Transverse colon (tissue), 4 donors: ENCODE data around the gene TGM3. TPM values are rescaled to one million over a fixed set of nuclear protein-coding genes. Genes with fewer than 3 reads are reported as not detected.

Source experiments
- DNase-seq: peaks from one replicate; pipeline ENCODE4 v3.0.0-alpha.2; 2019
- H3K27ac ChIP-seq, 4 donors: fragments of 200-600 bp; sonication (generic); 2 replicates each; pipeline ENCODE4 v1.5.1; 2016 to 2018; ENCODE audit warnings: inconsistent platforms in 4 of 4
- H3K27me3 ChIP-seq: fragments of 200-600 bp; sonication (generic); 2 replicates; pipeline ENCODE4 v1.5.1; 2017; ENCODE audit warnings: inconsistent platforms
- H3K36me3 ChIP-seq, 4 donors: fragments of 200-600 bp; sonication (generic); 2 replicates each; pipeline ENCODE4 v1.5.1; 2017 to 2019; ENCODE audit warnings: inconsistent platforms in 4 of 4
- H3K4me1 ChIP-seq, 4 donors: fragments of 200-600 bp; sonication (generic); 2 replicates each; pipeline ENCODE4 v1.5.1; 2017 to 2020; ENCODE audit warnings: inconsistent platforms in 4 of 4
- H3K4me3 ChIP-seq, 4 donors: fragments of 200-600 bp; sonication (generic); 1 replicate in 1 of 4; 2 replicates in 3 of 4; pipeline versions ENCODE4 v1.5.1 to v1.6.1; 2017 to 2019; ENCODE audit warnings: inconsistent platforms in 4 of 4
- H3K9me3 ChIP-seq, 2 donors: fragments of 200-600 bp; sonication (generic); 2 replicates each; pipeline ENCODE4 v1.5.1; 2017 to 2019; ENCODE audit warnings: inconsistent platforms in 2 of 2
- EP300 ChIP-seq: sonication (generic); formaldehyde crosslinking; IDR thresholded peaks from one replicate; pipeline ENCODE4 v1.6.1; 2017; ENCODE audit warnings: antibody characterized with exemption, low read depth
- POLR2A ChIP-seq: fragments of 450-650 bp; IDR thresholded peaks from one replicate; pipeline ENCODE4 v1.6.1; 2016; ENCODE audit warnings: antibody characterized with exemption, mild to moderate bottlenecking, moderate library complexity
- POLR2AphosphoS5 ChIP-seq, 3 donors: sonication (generic); formaldehyde crosslinking; IDR thresholded peaks; one replicate each; pipeline ENCODE4 v1.6.1; 2016; ENCODE audit warnings: antibody characterized with exemption in 3 of 3
- WGBS, 2 donors: methylation state at CpG; one replicate each; pipeline ENCODE4 v1.1.5; 2018; ENCODE audit warnings: low coverage in 1 of 2; 5-methylcytosine and 5-hydroxymethylcytosine counted together
- in situ Hi-C, 4 donors: fragments of 200-750 bp; cut with MboI; loops; one replicate each; pipeline versions ENCODE4 v1.15.0 to v1.15.1; 2017; ENCODE audit warnings: low sequenced_read_pairs in 3 of 4, low pct_ligation_motif_present in 1 of 4, low pct_unique_long_range_greater_than_20kb in 1 of 4
- intact Hi-C: fragments of 100-400 bp; cut with DNase I; formaldehyde crosslinking; loops from one replicate; pipeline ENCODE4 v1.15.1; 2023; ENCODE audit warnings: low total_unique reads
- total RNA-seq, 4 donors: library from RNA; depleted of rRNA; stranded (reverse); fragments of >200 nt; gene quantifications; one replicate each; pipeline ENCODE4 v1.1.0, GENCODE V29; 2016
- TF ChIP-seq, protein P1 (sequence below), 5 experiments: fragments of 200-600 bp in 3 of 5; fragments of 450-650 bp in 2 of 5; sonication (generic) in 3 of 5; IDR thresholded peaks; 1 replicate in 2 of 5; 2 replicates in 3 of 5; pipeline ENCODE4 v1.5.1; 2016 to 2017; ENCODE audit warnings: antibody characterized with exemption in 5 of 5, inconsistent platforms in 3 of 5, mild to moderate bottlenecking in 2 of 5, moderate library complexity in 1 of 5

TGM3 gene
- total RNA-seq, 4 donors from 2014 or later = 0.14 TPM; not detected in 3

DNA sequence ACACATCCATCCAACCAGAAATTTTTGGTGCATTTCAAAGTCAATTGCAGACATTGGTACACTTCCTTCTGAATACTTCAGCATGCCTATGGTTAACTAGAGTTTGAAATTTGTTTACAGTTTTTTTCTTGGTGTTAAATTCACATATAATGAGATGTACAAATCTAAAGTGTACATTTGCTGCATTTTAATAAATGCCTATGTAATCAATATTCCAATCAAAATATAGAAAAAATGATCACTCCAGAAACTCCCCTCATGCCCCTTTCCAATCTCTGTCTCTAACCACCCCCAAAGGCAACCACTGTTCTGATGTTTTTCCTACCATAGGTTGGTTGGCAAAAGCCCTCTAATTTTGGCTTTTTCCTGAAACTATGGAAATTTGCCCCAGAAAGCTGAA, 77.3 kb downstream of the TGM3 start:
- Histone ChIP-seq H3K27me3 (peaks cover 13% of the 10 kb centered on the region), H3K4me3 (no peak overlapping the region), H3K4me1 (no peaks in the 10 kb centered on the region), H3K27ac (no peak overlapping the region), H3K9me3 (peaks cover 3 to 4% of the 10 kb centered on the region in 2 donors), H3K36me3 (no peaks in the 10 kb centered on the region)
- TF ChIP-seq, protein P1, sequence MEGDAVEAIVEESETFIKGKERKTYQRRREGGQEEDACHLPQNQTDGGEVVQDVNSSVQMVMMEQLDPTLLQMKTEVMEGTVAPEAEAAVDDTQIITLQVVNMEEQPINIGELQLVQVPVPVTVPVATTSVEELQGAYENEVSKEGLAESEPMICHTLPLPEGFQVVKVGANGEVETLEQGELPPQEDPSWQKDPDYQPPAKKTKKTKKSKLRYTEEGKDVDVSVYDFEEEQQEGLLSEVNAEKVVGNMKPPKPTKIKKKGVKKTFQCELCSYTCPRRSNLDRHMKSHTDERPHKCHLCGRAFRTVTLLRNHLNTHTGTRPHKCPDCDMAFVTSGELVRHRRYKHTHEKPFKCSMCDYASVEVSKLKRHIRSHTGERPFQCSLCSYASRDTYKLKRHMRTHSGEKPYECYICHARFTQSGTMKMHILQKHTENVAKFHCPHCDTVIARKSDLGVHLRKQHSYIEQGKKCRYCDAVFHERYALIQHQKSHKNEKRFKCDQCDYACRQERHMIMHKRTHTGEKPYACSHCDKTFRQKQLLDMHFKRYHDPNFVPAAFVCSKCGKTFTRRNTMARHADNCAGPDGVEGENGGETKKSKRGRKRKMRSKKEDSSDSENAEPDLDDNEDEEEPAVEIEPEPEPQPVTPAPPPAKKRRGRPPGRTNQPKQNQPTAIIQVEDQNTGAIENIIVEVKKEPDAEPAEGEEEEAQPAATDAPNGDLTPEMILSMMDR (IDR thresholded peaks at IDR 0.05) = no peak
- intact Hi-C loops = no loop called here
- in situ Hi-C loops = no loop called here
- DNase-seq = no peak

DNA sequence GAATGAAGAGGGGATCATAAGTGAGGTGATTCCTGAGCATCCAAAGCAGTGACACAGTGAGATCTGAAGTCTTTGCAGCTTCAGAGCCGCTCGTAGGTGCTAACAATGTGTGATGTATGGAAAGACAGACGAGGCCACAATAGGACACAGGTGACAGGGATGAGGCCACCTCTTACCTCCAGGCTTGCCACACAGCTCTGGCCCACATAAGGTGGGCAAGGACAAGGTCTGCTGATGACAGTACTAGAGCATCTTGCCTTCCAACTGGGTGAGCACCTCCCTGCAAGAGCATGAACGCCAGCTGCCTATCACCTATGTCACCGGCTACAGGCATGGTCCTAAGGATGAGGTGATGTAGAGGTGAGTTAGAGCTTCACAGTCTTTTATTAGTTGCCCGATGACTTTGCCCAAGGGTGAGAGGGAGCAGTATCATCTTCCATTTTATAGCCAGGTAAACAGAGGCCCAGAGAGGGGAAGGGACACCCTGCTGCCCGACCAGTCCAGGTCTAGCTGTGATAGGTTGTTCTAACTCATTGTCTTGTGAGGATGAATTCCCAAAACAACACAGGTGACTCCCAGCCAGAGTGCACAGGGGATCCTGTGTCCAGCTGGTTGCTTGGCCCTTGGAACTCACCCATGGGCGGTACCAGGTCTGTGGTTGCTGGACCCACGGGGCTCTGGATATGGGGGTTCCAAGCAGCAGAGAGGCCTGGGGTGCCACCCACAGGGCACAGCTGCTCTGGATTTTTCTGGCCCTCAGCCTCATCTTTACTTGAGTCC, 78.7 kb downstream of the TGM3 start:
- Histone ChIP-seq H3K27ac (no peak overlapping the region), H3K27me3 (peaks cover 13% of the 10 kb centered on the region), H3K4me3 (no peak overlapping the region), H3K4me1 (no peaks in the 10 kb centered on the region), H3K9me3 (no peaks in the 10 kb centered on the region), H3K36me3 (no peaks in the 10 kb centered on the region)
- DNase-seq = no peak
- in situ Hi-C loops (no loop called here), intact Hi-C loops (no loop called here)
- no peak for TF ChIP-seq EP300
- no peak for TF ChIP-seq POLR2AphosphoS5 (IDR thresholded peaks at IDR 0.05)
- TF ChIP-seq, protein P1 (IDR thresholded peaks at IDR 0.05) = no peak
- TF ChIP-seq POLR2A = no peak
- 76 to 100% methylated on average over 1 to 9 of the region's 9 CpGs for WGBS, 2 donors

DNA sequence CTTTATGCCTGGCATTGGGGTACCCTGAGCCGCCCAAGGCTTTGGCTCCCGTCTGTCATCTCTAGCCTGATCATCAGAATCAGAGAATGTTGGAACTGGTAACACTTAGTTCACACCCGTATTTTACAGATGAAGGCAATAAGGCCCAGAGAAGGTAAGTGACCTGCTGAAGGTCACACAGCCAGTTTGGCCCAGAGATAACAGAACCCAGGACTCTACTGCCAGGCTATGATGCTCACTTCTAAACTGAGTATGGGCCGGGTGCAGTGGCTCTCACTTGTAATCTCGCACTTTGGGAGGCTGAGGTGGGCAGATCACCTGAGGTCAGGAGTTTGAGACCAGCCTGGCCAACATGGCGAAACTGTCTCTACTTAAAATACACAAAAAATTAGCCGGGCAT, 83.1 kb downstream of the TGM3 start:
- H3K4me1 ChIP-seq = no peaks in the 10 kb centered on the region
- H3K27ac ChIP-seq = no peak overlapping the region
- DNase-seq = no peak
- in situ Hi-C loops (no loop called here), intact Hi-C loops (no loop called here)
- H3K27me3 ChIP-seq = no peaks in the 10 kb centered on the region
- TF ChIP-seq POLR2AphosphoS5 (IDR thresholded peaks at IDR 0.05) (no peak), EP300 (no peak), POLR2A (no peak)
- TF ChIP-seq, protein P1 (IDR thresholded peaks at IDR 0.05) = no peak
- no peaks in the 10 kb centered on the region for H3K9me3 ChIP-seq
- 88 to 100% methylated on average over 3 to 7 of the region's 7 CpGs for WGBS, 2 donors
- H3K36me3 ChIP-seq = no peaks in the 10 kb centered on the region
- no peak overlapping the region for H3K4me3 ChIP-seq

DNA sequence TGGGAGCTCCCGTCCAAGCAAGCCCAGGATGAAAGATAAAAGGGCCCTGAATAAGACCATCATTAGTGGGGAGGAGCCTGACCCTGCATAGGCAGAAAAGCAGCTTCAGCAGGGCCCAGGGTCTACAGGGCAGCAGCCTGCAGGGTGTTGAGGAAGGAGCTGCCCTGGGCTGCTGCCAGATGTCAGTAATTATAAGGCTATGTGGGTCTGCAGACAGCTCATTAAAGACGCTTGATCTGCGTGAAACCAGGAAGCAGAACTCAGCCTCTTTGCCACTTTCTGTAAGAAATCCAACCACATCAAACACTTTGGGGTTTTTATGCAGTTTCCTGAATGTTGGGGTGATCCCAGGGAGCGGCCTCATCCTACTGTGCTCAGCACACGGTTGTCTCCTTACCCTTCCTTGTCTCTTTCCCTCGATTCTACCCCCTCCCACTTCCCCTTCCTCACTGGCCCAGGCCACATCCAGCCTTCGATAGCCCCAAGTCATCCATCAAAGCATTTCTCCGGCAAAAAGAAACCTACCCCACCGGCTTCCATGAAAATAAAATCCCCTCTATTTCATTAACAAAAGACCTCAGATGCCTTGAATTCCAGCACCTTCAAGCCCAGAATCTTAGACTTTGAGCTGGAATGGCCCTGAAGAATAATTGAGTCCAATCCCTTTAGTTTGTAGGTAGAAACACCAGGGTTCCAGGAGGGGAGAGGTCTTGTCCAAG, 83.9 kb downstream of the TGM3 start:
- TF ChIP-seq EP300 = no peak
- TF ChIP-seq POLR2AphosphoS5 (IDR thresholded peaks at IDR 0.05) = no peak
- TF ChIP-seq, protein P1 (IDR thresholded peaks at IDR 0.05) = no peak
- Histone ChIP-seq H3K4me1 (no peaks in the 10 kb centered on the region), H3K4me3 (no peak overlapping the region), H3K9me3 (no peaks in the 10 kb centered on the region), H3K27me3 (no peaks in the 10 kb centered on the region), H3K27ac (no peak overlapping the region), H3K36me3 (no peaks in the 10 kb centered on the region)
- intact Hi-C loops (no loop called here), in situ Hi-C loops (no loop called here)
- 44% methylated on average over 8 of the region's 9 CpGs; no CpG with 5 or more reads in 1 of the 2 donors for WGBS, 2 donors
- DNase-seq = no peak
